SK-N-SH (cell line): ENCODE measurements around the gene SNX20. TPM values are rescaled to one million over a fixed set of nuclear protein-coding genes. Genes with fewer than 3 reads are reported as not detected.

Experiments
- CTCF ChIA-PET: fragments of 300-600, 350-600 bp; formaldehyde crosslinking; extraction: SDS; loops from one replicate; lab custom pipeline; 2021; lab: Yijun Ruan, JAX
- POLR2A ChIA-PET: fragments of 350-600 bp; sonication (Branson Sonifier 250); formaldehyde crosslinking; extraction: SDS; loops from one replicate; lab custom pipeline; 2020; ENCODE audit warnings: antibody characterized with exemption, inconsistent platforms; lab: Yijun Ruan, JAX
- DNase-seq: peaks from one replicate; pipeline ENCODE4 v3.0.0; 2012
- H2AFZ ChIP-seq: fragments of 200-600 bp; sonication (generic); 2 replicates; pipeline ENCODE4 v1.8.1; 2016; ENCODE audit warnings: antibody characterized with exemption, mild to moderate bottlenecking, low read depth
- H3F3A ChIP-seq: fragments of 200-600 bp; sonication (generic); replicated peaks from 2 replicates; pipeline ENCODE3; 2016; ENCODE audit warnings: antibody characterized with exemption, mild to moderate bottlenecking; ENCODE audit not compliant: insufficient read depth
- H3K27ac ChIP-seq, 2 experiments: fragments of 200-500 bp in 1 of 2; fragments of 200-600 bp in 1 of 2; sonication (Bioruptor generic) in 1 of 2; sonication (generic), shearing (Covaris generic) in 1 of 2; 2 replicates each; pipeline versions ENCODE4 v1.5.1 to v1.6.1; 2014 to 2016; ENCODE audit warnings: low read depth in 2 of 2, inconsistent platforms in 1 of 2, low read length in 1 of 2, mild to moderate bottlenecking in 1 of 2, mixed read lengths in 1 of 2
- H3K27me3 ChIP-seq: fragments of 200-600 bp; sonication (generic), shearing (Covaris generic); 2 replicates; pipeline ENCODE4 v1.6.1; 2016; ENCODE audit warnings: mixed run types; ENCODE audit not compliant: insufficient read depth
- H3K36me3 ChIP-seq, 2 experiments: fragments of 200-500 bp in 1 of 2; fragments of 200-600 bp in 1 of 2; sonication (Bioruptor generic) in 1 of 2; sonication (generic) in 1 of 2; replicated peaks in 1 of 2; 2 replicates each; pipeline versions ENCODE3 to v1.5.1; 2014 to 2016; ENCODE audit warnings: low read length in 1 of 2, mild to moderate bottlenecking in 1 of 2; ENCODE audit not compliant: insufficient read depth in 2 of 2, control insufficient read depth in 1 of 2
- H3K4me1 ChIP-seq, 2 experiments: fragments of 200-500 bp in 1 of 2; fragments of 200-600 bp in 1 of 2; sonication (Bioruptor generic) in 1 of 2; sonication (generic), shearing (Covaris generic) in 1 of 2; 2 replicates each; pipeline versions ENCODE4 v1.5.1 to v1.6.1; 2014 to 2016; ENCODE audit warnings: low read depth in 1 of 2, low read length in 1 of 2, mixed run types in 1 of 2; ENCODE audit not compliant: insufficient read depth in 2 of 2, control insufficient read depth in 1 of 2
- H3K4me2 ChIP-seq: fragments of 200-600 bp; sonication (generic), shearing (Covaris generic); 2 replicates; pipeline ENCODE4 v1.6.1; 2017; ENCODE audit warnings: mixed run types
- H3K4me3 ChIP-seq, 2 experiments: fragments of 200-500 bp in 1 of 2; fragments of 200-600 bp in 1 of 2; sonication (Bioruptor generic) in 1 of 2; sonication (generic), shearing (Covaris generic) in 1 of 2; 2 replicates each; pipeline versions ENCODE4 v1.5.1 to v1.8.1; 2014 to 2016; ENCODE audit warnings: low read depth in 2 of 2, inconsistent platforms in 1 of 2, low read length in 1 of 2, mild to moderate bottlenecking in 1 of 2, mixed read lengths in 1 of 2, moderate library complexity in 1 of 2
- H3K79me2 ChIP-seq: fragments of 200-600 bp; sonication (generic); 2 replicates; pipeline ENCODE4 v1.8.1; 2017; ENCODE audit warnings: mild to moderate bottlenecking; ENCODE audit not compliant: insufficient read depth
- H3K9ac ChIP-seq: fragments of 200-600 bp; sonication (generic); 2 replicates; pipeline ENCODE4 v1.6.1; 2017; ENCODE audit warnings: mixed run types
- H3K9me2 ChIP-seq: fragments of 200-600 bp; sonication (generic); 2 replicates; pipeline ENCODE4 v1.6.1; 2017; ENCODE audit warnings: mixed run types
- H3K9me3 ChIP-seq: fragments of 200-600 bp; sonication (generic); 2 replicates; pipeline ENCODE4 v1.6.1; 2017; ENCODE audit warnings: mixed run types, mild to moderate bottlenecking, moderate library complexity
- H4K20me1 ChIP-seq: fragments of 200-600 bp; sonication (generic); 2 replicates; pipeline ENCODE4 v1.6.1; 2017; ENCODE audit warnings: mild to moderate bottlenecking, mixed run types; ENCODE audit not compliant: insufficient read depth
- EP300 ChIP-seq, 2 experiments: IDR thresholded peaks; 2 replicates each; pipeline versions ENCODE4 v1.4.0 to v1.6.1; 2012; ENCODE audit warnings: borderline replicate concordance in 1 of 2, low read depth in 1 of 2, low read length in 1 of 2
- FOXM1 ChIP-seq: IDR thresholded peaks from 2 replicates; pipeline ENCODE4 v1.4.0; 2012; ENCODE audit warnings: low read depth, mild to moderate bottlenecking
- GATA2 ChIP-seq: sonication (generic); formaldehyde crosslinking; IDR thresholded peaks from 2 replicates; pipeline ENCODE4 v1.5.0; 2020; ENCODE audit warnings: mild to moderate bottlenecking, missing genetic modification reagents
- MEF2A ChIP-seq: IDR thresholded peaks from 2 replicates; pipeline ENCODE4 v1.4.0; 2012; ENCODE audit warnings: low read depth, borderline replicate concordance
- NFIC ChIP-seq: IDR thresholded peaks from 2 replicates; pipeline ENCODE4 v1.4.0; 2012; ENCODE audit warnings: borderline replicate concordance
- POLR2AphosphoS5 ChIP-seq: IDR thresholded peaks from 2 replicates; pipeline ENCODE4 v1.6.1; 2012; ENCODE audit warnings: low read depth, low read length
- RAD21 ChIP-seq: IDR thresholded peaks from 2 replicates; pipeline ENCODE4 v1.6.1; 2012; ENCODE audit warnings: mild to moderate bottlenecking, low read length
- SIN3A ChIP-seq: IDR thresholded peaks from 2 replicates; pipeline ENCODE4 v1.6.1; 2012; ENCODE audit warnings: low read depth, mild to moderate bottlenecking, low read length, moderate library complexity, borderline replicate concordance
- SMC3 ChIP-seq: IDR thresholded peaks from 2 replicates; pipeline ENCODE4 v1.6.1; 2012; ENCODE audit warnings: low read depth, low read length, improper control_type of control experiment
- TEAD4 ChIP-seq: IDR thresholded peaks from 2 replicates; pipeline ENCODE4 v1.4.0; 2012; ENCODE audit warnings: mild to moderate bottlenecking, borderline replicate concordance; ENCODE audit not compliant: insufficient read depth
- WGBS: methylation state at CpG from one replicate; pipeline ENCODE4 v1.1.6; 2017; ENCODE audit warnings: low lambda C conversion rate; 5-methylcytosine and 5-hydroxymethylcytosine counted together
- polyA plus RNA-seq, 3 experiments: library from polyadenylated mRNA; depleted of rRNA; stranded (reverse); fragments of >200 nt; gene quantifications; 2 replicates each; pipeline ENCODE4 v1.2.3, GENCODE V29; 2012
- TF ChIP-seq, protein P1 (sequence below): IDR thresholded peaks from 2 replicates; pipeline ENCODE4 v1.6.1; 2012; ENCODE audit warnings: mild to moderate bottlenecking, low read depth, low read length, moderate library complexity

Gene SNX20
- polyA plus RNA-seq, 1 of the 3 experiments (the other 2 are of a cell fraction) = not detected

DNA sequence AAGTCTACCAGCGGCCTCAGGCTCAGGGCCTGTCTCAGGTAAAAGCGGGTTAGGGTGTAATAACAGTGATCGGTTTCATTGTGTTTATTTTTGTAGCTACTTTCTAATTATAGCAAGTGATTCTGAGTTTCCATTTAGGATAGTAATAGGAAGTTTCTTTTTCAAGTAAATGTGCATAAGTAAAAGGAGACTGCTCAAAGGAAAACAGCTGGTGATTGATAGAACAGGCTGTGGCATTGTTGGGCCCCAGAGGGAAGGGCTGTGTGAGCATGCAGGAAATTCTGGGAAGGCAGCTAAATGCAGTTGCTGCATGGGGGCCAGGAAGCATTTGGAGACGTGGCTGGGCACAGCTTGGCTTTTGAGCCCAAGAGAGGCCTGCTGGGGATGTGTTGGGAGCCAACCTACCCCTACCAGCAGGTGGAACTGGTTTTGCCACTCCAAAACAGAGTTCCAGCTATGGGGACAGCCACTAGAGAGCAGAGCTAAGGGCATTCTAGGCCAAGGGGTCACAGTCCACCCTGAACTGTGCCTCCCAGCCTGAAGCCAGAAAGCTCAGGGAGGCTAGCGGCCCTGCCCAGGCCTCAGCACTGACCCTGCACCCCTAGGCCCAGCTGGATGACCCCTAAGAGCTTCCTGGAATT is 12.6 kb downstream of the SNX20 start (continued):
- TF ChIP-seq, protein P1, sequence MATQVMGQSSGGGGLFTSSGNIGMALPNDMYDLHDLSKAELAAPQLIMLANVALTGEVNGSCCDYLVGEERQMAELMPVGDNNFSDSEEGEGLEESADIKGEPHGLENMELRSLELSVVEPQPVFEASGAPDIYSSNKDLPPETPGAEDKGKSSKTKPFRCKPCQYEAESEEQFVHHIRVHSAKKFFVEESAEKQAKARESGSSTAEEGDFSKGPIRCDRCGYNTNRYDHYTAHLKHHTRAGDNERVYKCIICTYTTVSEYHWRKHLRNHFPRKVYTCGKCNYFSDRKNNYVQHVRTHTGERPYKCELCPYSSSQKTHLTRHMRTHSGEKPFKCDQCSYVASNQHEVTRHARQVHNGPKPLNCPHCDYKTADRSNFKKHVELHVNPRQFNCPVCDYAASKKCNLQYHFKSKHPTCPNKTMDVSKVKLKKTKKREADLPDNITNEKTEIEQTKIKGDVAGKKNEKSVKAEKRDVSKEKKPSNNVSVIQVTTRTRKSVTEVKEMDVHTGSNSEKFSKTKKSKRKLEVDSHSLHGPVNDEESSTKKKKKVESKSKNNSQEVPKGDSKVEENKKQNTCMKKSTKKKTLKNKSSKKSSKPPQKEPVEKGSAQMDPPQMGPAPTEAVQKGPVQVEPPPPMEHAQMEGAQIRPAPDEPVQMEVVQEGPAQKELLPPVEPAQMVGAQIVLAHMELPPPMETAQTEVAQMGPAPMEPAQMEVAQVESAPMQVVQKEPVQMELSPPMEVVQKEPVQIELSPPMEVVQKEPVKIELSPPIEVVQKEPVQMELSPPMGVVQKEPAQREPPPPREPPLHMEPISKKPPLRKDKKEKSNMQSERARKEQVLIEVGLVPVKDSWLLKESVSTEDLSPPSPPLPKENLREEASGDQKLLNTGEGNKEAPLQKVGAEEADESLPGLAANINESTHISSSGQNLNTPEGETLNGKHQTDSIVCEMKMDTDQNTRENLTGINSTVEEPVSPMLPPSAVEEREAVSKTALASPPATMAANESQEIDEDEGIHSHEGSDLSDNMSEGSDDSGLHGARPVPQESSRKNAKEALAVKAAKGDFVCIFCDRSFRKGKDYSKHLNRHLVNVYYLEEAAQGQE = no peak
- TF ChIP-seq RAD21 (no peak), GATA2 (CRISPR knock-in tag) (no peak)

DNA sequence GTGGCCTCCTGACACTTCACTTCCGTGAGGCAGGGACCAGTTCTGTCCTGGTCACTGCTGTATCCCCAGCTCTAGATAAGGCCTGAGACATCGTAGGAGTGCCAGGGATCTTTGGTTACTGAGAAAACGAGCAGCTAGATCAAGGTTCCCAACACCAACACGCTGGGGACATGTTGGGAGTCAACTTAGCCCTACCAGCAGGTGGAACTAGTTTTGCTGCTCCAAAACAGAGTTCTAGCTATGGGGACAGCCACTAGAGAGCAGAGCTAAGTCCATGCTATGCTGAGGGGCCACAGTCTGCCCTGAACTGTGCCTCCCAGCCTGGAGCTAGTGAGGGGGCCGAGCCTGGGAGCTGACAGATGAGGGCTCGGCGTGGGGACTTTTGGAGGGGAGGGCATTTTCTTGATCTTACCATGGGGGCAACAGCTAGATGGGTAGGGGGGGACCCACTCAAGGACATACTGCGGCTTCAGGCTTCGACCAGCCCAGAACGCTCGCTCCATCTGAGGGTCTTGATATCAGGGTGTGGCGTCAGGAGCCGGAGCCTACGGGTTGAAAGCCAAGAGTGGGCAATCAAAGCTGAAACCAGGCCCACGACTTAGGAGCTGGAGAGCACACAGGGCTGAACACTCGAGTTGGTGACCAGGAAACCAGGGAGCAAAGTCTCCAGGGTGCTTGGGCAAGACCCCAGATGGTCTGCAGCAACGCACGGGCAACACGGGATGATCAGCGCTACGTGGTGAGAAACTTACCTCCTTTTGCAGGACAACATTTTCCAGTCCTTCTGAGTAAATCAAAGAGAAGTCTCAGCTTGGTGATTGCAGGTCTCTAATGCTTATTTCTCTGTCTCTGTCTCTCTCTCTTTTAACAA is 13.4 kb downstream of the SNX20 start:
- WGBS = 62% methylated on average over 14 of the region's 21 CpGs
- no peaks in the 10 kb centered on the region; a peak in 1 of 4 replicates for H3K4me1 ChIP-seq
- H3K36me3 ChIP-seq = no peaks in the 10 kb centered on the region
- DNase-seq = no peak
- no peaks in the 10 kb centered on the region for H4K20me1 ChIP-seq
- CTCF ChIA-PET = interaction anchor here (0.8 to 16.3 kb wide), 15 partner anchors 9 to 1314 kb away, joined by 3 to 326 read pairs (median 5); partner anchors contain the start of genes BRD7 and CNEP1R1
- TF ChIP-seq FOXM1 (no peak), TEAD4 (no peak), POLR2AphosphoS5 (no peak), GATA2 (CRISPR knock-in tag) (no peak), SMC3 (no peak), MEF2A (no peak), EP300 (IDR thresholded peaks at IDR 0.05; ENCODE audit: borderline replicate concordance in 1 of 2, low read depth in 1 of 2, low read length in 1 of 2) (no peak), NFIC (no peak), SIN3A (no peak)
- TF ChIP-seq, all 33 proteins: peak for 0
- POLR2A ChIA-PET = no interaction called here
- H3K9me3 ChIP-seq = no peaks in the 10 kb centered on the region
- no peak overlapping the region for H3K4me3 ChIP-seq
- H3K4me2 ChIP-seq = no peak overlapping the region
- H3F3A ChIP-seq = no peaks in the 10 kb centered on the region
- no peak overlapping the region for H2AFZ ChIP-seq
- H3K27ac ChIP-seq = no peak overlapping the region
- H3K79me2 ChIP-seq = no peaks in the 10 kb centered on the region
- no peaks in the 10 kb centered on the region for H3K9me2 ChIP-seq
- H3K9ac ChIP-seq = no peak overlapping the region
- H3K27me3 ChIP-seq = no peaks in the 10 kb centered on the region
